HG02763 (cell line): ENCODE results near the gene IL1A.
A peak's percentile ranks its signal among the peaks of the same experiment; 100 is the strongest.

Experiments used
- ATAC-seq: cut with Tn5 transposase; IDR thresholded peaks from one replicate; pipeline ENCODE4 v1.9.1; 2021; ENCODE audit warnings: mild to moderate bottlenecking, moderate library complexity; ENCODE audit not compliant: unreplicated experiment

The IL1A gene

DNA sequence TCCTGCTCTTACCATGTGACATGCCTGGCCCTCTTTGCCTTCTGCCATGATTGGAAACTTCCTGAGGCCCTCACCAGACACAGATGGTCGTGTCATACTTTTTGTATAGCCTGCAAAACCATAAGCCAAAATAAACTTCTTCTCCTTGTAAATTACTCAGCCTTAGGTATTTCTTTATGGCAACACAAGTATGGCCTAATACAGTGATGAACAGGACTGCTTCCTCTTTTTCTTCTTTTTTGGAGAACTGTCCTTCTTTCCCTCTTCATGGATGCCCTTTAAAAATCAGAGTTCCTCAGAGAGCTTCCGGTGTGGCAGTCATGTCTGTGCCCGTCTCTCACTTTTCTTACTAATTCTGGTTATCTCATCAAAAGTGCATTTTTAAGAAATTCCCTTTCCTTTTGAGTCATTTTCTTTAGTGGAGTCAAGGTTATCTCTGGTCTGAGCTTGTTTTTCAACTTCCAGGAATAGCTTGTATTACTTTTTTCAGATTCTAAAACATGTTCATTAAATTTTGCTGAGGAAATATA lies 9.2 kb upstream of the IL1A start:
- ATAC-seq = no peak

GRCh38 chr2:112792419-112792818 lies 8.1 kb upstream of the IL1A start:
- no peak for ATAC-seq

DNA sequence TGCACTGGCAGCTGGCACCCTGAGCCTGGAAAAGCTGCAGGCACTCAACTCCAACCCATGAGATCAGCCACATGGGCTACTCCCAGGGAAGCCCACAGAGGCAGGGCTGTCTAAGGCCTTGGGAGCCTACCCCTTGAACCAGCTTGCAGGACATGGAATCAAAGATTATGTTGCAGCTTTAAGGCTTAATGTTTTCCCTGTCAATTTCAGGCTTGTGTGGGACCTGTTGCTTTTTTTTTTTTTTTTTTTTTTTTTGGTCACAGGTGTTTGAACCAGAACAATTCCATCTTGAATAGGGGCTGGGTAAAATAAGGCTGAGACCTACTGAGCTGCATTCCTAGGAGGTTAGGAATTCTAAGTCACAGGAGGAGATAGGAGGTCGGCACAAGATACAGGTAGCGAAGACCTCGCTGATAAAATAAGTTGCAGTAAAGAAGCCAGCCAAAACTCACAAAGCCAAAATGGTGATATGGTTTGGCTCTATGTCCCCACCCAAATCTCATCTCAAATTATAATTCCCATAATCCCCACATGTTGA lies 7.5 kb upstream of the IL1A start:
- ATAC-seq = no peak

- ATAC-seq = no peak
These were observed 6.7 kb upstream of the IL1A start for GRCh38 chr2:112791019-112791418.

- no peak for ATAC-seq
These were observed 6.0 kb upstream of the IL1A start for GRCh38 chr2:112790305-112790704.

DNA sequence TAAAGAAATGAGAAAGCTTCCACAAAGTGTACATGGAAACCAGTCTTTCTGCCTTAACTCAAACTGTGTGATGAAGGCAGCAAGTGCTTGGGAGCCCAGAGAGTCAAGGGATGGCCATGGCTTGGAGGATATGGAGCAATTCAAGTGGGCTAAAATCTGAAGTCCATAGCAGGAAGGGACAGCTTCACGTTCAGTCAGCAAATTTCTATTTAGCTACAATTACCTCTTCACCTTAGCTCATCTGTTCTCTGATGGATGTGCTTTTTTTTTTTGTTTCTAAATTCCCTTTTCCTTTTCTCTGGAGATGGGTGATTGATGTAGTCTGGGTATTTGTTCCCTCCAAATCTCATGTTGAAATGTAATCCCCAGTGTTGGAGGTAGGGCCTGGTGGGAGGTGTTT lies 4.9 kb upstream of the IL1A start:
- no peak for ATAC-seq

DNA sequence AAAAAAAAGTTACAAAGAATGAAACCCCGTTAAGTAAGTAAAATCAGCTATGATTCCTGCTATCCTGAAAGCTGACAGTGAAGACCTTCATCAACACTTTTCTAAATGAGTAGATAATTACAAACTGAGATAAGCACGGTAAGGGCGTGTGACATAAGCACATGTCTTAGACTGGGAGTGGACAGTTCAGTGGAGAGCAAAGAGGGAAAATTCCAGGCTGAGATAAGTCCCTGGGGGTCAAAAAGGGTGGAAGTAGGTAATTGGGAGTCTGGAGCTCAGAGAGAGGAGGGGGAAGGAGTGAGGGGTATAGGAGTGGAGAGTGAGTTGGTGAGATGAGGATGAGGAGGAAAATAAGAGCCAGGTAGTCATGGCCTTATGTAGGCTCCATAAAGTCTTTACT lies 4.4 kb upstream of the IL1A start:
- ATAC-seq = no peak

- ATAC-seq = no peak
These were observed 3.6 kb upstream of the IL1A start for GRCh38 chr2:112787729-112788393.

DNA sequence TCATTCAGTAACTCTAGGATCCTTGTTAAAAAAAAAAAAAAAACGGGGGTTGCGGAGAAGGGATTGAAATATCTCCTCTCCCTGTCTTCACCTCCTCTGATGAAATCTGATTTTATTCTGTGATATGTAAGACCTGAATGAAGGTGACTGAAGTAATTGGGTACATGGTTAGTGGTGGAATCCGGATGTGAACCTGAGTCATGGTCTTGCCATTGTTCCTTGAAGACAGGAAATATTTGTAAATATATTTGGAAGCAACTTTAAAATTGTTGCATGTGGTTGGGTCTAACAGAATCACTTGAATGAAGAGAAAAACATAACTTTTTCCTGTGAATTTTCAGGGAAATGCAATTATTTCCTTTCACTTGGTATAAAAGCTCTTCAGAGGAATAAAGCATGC lies 3.0 kb upstream of the IL1A start:
- no peak for ATAC-seq

- ATAC-seq = no peak
These were observed 1.0 kb downstream of the IL1A start for GRCh38 chr2:112783187-112783714.

GRCh38 chr2:112782234-112782799 lies 2.0 kb downstream of the IL1A start:
- peak; percentile 87 for ATAC-seq

DNA sequence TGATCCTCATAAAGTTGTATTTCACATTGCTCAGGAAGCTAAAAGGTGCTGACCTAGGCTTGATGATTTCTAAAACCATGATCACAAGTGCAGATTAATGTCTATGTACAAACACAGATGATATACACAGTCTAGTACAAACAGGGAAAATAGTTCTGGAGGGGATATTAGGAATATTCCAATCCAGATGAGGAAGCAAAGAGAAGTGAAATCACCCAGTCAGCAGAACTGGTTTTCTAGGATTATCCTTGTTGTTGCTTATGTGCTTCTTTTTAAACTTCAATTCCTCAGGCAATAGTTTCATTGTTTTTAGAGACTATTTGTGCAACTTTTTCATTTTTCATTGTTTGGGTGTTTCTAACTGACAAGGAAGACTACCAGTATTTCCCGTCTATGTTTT lies 4.7 kb downstream of the IL1A start:
- no peak for ATAC-seq

GRCh38 chr2:112777036-112777435 lies 7.3 kb downstream of the IL1A start:
- no peak for ATAC-seq

GRCh38 chr2:112776113-112776512 lies 8.2 kb downstream of the IL1A start:
- no peak for ATAC-seq

- no peak for ATAC-seq
These were observed 9.6 kb downstream of the IL1A start for GRCh38 chr2:112774536-112775285.

- no peak for ATAC-seq
These were observed 10.7 kb downstream of the IL1A start for GRCh38 chr2:112773556-112773955.

- ATAC-seq = no peak
These were observed 11.3 kb downstream of the IL1A start for GRCh38 chr2:112772911-112773475.

- no peak for ATAC-seq
These were observed 12.0 kb downstream of the IL1A start for GRCh38 chr2:112772322-112772721.

DNA sequence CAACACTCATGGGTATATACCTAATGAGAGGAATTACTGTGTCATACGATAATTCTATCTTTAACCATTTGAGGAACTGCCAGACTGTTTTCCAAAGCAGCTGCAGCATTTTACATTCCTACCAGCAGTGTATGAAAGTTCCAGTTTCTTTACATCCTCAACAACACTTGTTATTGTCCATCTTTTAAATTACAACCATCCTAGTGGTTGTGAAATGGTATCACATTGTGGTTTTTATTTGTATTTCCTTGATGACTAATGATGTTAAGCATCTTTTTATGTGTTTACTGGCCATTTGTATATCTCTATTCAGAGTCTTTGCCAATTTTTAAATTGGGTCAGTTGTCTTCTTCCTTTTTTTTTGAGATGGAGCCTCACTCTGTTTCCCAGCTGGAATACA lies 15.9 kb downstream of the IL1A start:
- no peak for ATAC-seq

DNA sequence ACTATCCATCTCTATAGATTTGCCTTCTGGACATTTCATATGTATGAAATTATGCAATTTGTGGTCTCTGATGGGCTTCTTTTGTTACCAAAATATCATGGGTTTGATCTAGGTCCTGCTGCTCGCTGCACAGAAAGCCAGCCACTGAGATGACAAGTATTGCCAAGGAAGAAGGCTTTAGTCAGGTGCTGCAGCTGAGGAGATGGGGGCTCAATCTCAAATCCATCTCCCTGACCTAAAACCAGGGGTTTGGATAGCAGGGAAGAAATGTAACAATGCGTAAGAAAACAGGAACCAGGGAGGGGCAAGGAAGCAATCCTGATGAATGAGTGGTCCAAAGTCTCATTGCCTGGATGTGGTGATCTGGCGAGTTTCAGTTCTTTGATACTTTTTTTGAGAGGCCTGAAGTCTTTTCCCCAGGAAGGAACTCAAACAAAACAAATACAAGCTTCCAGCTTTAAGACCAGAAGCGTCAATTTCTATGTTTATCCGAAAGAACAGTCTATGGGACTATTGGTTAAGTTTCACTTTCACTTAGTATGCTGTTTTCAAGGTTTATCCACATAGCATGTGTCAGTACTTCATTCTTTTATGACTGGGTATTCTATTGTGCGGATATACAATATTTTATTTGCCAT lies 16.5 kb downstream of the IL1A start:
- ATAC-seq = no peak

DNA sequence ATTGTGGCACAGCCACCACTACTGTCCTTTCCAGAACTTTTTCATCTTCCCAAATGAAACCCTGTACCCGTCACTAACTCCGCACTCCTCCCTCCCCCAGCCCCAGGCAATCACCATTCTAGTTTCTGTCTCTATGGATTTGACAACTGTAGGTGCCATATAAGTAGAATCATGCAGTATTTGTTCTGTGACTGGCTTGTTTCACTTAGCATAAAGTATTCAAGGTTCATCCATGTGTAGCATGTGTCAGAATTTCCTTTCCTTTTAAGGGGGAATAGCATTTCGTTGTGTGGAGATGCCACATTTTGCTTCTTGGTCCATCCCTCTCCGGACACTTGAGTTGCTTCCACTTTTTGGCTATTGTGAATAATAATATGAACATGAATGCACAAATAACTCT lies 19.0 kb downstream of the IL1A start:
- ATAC-seq = no peak
